ENCODE data around the gene CHST3.

Gene CHST3

DNA sequence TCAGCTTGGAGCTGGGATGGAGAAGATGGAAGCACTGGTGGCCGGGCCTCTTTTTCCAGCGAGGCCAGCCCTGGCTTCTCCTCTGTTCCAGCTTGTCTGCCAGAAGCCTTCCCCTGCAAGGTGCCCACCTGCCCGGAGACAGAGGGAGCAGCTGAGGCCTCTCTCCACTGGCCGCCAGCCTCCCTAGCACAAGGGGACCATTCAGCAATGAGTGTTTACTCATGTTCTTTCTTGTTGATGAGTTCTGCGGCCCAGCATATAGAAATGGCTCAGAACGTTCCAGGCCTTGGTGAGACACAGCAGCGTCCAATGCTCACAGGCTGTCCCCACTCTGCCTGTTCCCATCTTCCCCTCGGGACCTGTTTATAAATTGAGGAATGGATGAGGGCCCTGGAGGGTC is 47.3 kb downstream of the CHST3 start:
- no peak overlapping the region for H3K4me3 ChIP-seq (ENCODE audit: low read depth, low read length)
- H3K9me3 ChIP-seq: no peaks in the 10 kb centered on the region
- no peaks in the 10 kb centered on the region for H3K27me3 ChIP-seq
- DNase-seq: no peak
- H3K4me1 ChIP-seq: peaks cover 47% of the 10 kb centered on the region
- peaks cover 21% of the 10 kb centered on the region for H3K36me3 ChIP-seq
- TF ChIP-seq, protein P1, sequence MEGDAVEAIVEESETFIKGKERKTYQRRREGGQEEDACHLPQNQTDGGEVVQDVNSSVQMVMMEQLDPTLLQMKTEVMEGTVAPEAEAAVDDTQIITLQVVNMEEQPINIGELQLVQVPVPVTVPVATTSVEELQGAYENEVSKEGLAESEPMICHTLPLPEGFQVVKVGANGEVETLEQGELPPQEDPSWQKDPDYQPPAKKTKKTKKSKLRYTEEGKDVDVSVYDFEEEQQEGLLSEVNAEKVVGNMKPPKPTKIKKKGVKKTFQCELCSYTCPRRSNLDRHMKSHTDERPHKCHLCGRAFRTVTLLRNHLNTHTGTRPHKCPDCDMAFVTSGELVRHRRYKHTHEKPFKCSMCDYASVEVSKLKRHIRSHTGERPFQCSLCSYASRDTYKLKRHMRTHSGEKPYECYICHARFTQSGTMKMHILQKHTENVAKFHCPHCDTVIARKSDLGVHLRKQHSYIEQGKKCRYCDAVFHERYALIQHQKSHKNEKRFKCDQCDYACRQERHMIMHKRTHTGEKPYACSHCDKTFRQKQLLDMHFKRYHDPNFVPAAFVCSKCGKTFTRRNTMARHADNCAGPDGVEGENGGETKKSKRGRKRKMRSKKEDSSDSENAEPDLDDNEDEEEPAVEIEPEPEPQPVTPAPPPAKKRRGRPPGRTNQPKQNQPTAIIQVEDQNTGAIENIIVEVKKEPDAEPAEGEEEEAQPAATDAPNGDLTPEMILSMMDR (IDR thresholded peaks at IDR 0.05; ENCODE audit: low read depth, low read length): no peak

DNA sequence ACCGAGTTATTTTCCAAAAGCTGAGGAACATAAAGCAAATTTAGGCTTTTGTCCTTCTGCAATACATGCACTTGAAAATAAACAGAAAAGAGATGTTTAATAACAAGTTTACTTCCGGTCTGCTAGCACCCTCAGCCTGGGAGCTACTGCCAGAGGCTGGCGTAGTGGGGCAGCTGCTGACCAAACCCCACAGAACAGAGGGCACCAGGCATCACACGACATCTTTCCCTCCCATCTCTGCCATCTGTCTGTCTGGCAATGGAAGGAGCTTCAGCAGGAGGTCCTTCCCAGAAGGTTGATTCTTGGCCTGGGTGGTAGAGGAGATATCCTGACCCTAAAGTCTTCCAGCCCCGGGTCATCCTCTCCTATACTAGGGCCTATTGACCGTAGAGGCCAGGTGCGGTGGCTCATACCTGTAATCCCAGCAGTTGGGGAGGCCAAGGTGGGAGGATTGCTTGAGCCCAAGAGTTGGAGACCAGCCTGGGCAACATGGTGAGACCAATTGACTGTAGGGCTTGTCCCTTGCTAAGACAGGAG is 47.8 kb downstream of the CHST3 start:
- Histone ChIP-seq H3K36me3 (peaks cover 17% of the 10 kb centered on the region), H3K9me3 (no peaks in the 10 kb centered on the region), H3K4me1 (peaks cover 47% of the 10 kb centered on the region), H3K4me3 (ENCODE audit: low read depth, low read length) (no peak overlapping the region), H3K27me3 (no peaks in the 10 kb centered on the region)
- DNase-seq: no peak
- TF ChIP-seq, protein P1 (IDR thresholded peaks at IDR 0.05; ENCODE audit: low read depth, low read length): no peak

DNA sequence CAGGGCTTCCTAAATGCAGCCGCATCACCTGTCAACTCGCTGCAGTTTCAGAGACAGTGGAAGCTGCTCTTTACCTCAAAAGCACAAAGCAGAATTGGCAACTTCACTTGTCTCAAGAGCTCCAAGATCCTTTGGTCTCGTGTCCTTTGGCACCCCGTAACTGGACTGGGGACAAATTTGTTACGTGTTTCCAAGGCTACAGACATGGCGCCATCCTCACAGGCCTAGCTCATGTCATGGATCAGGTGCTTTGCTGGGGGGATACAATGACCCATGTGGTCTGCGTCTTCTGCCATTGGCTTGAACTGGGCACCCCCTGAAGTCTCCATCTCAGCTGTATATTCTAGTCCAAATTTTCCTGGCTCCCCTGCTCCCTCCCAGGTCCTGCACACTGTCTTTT is 48.6 kb downstream of the CHST3 start:
- Histone ChIP-seq H3K27me3 (no peaks in the 10 kb centered on the region), H3K4me3 (ENCODE audit: low read depth, low read length) (no peak overlapping the region), H3K36me3 (peaks cover 10% of the 10 kb centered on the region), H3K9me3 (no peaks in the 10 kb centered on the region), H3K4me1 (peaks cover 47% of the 10 kb centered on the region)
- DNase-seq: no peak
- TF ChIP-seq, protein P1 (IDR thresholded peaks at IDR 0.05; ENCODE audit: low read depth, low read length): no peak

DNA sequence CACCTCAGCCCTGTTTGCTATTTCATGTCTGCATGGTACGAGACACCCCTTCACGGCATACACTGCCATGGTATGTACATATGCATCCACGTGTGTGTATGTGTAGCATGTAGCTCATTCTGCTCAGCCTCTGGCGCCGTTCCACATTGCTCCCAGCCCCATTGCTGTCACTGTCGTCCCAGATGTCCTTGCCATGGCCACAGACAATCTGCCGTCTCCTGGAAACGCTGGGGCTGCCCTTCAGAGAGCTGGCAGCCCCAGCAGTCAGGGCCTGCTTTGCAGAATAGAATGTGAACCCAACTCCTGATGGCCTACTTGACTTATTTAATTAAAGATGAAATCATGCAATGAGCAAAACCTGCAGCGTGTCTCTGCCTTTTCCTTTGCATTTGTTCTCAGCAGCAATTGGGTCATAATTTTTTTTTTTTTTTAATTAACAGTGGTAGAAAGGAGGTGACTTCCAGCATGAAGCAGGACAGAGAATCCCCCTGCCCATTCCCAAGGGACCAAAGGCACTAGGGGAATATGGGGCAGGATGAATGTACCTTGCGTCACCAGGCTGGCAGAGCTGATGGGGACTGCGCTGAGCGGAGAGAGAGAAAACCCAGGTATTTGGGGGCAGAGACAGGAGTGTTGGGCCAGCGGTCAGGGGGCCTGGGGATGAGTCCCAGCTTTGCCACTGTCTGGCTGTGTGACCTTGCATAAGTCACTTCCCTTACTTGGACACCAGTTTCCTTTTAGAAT is 49.2 kb downstream of the CHST3 start:
- Histone ChIP-seq H3K4me1 (peaks cover 47% of the 10 kb centered on the region), H3K36me3 (peaks cover 4% of the 10 kb centered on the region; the same call in 1 of the 2 replicates), H3K27me3 (no peaks in the 10 kb centered on the region), H3K9me3 (no peaks in the 10 kb centered on the region), H3K4me3 (ENCODE audit: low read depth, low read length) (peak overlapping the region; percentile 11; the same call in 1 of the 2 replicates)
- TF ChIP-seq, protein P1 (IDR thresholded peaks at IDR 0.05; ENCODE audit: low read depth, low read length): no peak
- peak; percentile 89 for DNase-seq

DNA sequence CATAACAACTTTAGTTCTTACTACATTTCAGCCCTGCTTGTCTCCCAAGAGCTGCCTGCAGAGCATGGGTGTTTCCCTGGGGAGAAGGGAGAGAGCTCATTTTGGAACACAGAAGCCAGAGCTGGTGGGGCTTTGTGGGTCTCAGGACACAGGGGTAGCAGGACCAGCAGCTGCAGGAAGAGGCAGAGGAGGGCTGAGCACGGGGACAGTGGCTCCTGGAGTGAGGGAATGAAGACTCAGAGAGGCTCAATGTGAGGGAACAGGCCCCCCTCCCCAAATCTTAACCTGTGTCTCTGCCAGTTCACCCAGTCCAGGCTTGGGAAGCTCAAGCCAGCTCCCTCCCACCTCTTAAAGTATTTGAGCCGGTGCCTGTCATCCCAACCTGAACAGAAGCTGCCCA is 50.0 kb downstream of the CHST3 start:
- Histone ChIP-seq H3K36me3 (no peaks in the 10 kb centered on the region), H3K4me3 (ENCODE audit: low read depth, low read length) (no peak overlapping the region), H3K9me3 (no peaks in the 10 kb centered on the region), H3K27me3 (no peaks in the 10 kb centered on the region), H3K4me1 (peaks cover 41% of the 10 kb centered on the region)
- peak; percentile 30 for DNase-seq
- TF ChIP-seq, protein P1 (IDR thresholded peaks at IDR 0.05; ENCODE audit: low read depth, low read length): no peak

DNA sequence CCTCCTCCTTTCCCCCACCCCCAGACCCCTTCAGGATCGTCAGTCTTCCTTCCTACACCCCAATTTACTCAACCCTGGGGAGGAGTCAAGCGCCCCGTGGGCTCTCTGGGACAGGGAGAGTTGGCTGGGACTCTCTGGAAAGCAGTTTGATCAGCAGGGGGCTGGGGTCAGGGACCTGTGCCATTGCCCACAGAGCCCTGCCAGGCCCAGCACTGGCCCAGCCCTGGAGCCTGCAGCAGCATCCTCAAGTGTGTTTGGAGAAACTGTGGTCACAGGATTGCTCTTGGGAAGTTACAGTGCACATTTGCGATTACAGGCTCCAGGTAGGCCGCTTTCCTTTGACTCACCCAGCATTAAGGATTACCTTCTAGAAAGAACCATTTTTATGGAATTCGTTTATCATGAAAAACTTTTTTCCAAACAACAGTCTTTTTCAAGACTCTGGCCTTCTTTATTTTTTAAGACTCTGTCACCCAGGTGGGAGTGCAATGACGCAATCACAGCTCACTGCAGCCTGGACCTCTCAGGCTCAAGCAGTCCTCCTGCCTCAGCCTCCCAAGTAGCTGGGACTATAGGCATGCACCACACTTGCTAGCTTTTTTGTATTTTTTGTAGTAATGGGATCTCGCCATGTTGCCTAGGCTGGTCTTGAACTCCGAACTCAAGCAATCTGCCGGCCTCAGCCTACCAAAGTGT is 50.7 kb downstream of the CHST3 start:
- Histone ChIP-seq H3K36me3 (no peaks in the 10 kb centered on the region), H3K4me1 (peaks cover 34% of the 10 kb centered on the region), H3K9me3 (no peaks in the 10 kb centered on the region), H3K27me3 (no peaks in the 10 kb centered on the region), H3K4me3 (ENCODE audit: low read depth, low read length) (no peak overlapping the region)
- TF ChIP-seq, protein P1 (IDR thresholded peaks at IDR 0.05; ENCODE audit: low read depth, low read length): no peak
- DNase-seq: no peak
